ENCODE measurements around the gene SUCLG2. TPM values are rescaled to one million over a fixed set of nuclear protein-coding genes. Genes with fewer than 3 reads are reported as not detected.

The SUCLG2 gene
- total RNA-seq, 1 experiment from 2014 or later, result 53.5 TPM

DNA sequence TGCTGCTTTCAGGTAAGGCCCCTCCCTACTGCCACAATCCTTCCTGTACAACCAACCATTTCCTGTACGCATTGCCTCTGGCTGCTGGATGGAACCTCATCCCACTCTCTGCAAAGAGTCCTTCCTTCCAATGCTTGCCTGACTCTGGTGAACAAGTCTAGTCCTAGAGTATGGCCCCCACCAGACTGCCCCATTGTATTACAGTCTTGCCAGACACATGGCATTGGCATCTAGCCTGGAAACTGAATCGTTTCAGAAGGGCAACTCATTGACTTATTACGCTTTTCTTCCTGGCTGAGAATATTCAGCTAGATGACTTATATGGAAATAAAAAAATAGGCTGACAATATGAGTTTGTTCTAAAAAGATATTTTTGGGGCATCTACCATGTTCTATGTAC is 170.3 kb downstream of the SUCLG2 start:
- Histone ChIP-seq H3K36me3 (ENCODE audit: control insufficient read depth, insufficient read depth, low read length) (no peaks in the 10 kb centered on the region), H3K9me3 (no peaks in the 10 kb centered on the region), H3K4me1 (no peaks in the 10 kb centered on the region), H3K27me3 (replicated peaks; ENCODE audit: control insufficient read depth, insufficient read depth, low read length) (no peaks in the 10 kb centered on the region), H3K4me3 (ENCODE audit: low read depth, low read length) (no peak overlapping the region)
- Mint-ChIP-seq H3K36me3 (ENCODE audit: insufficient read depth, unreplicated experiment) (no peaks in the 10 kb centered on the region), H3K27me3 (ENCODE audit: insufficient read depth, unreplicated experiment) (no peaks in the 10 kb centered on the region), H3K27ac (ENCODE audit: unreplicated experiment) (no peak overlapping the region), H3K4me3 (ENCODE audit: unreplicated experiment) (no peak overlapping the region), H3K4me1 (ENCODE audit: low read depth, unreplicated experiment) (no peaks in the 10 kb centered on the region), H3K9me3 (ENCODE audit: unreplicated experiment) (no peaks in the 10 kb centered on the region)
- no TSS peak for BruUV-seq (replicated peaks)
- no peak for DNase-seq
- POLR2A ChIA-PET, result no interaction called here
- CTCF ChIA-PET, result no interaction called here
- intact Hi-C loops (cut with micrococcal nuclease; ENCODE audit: unreplicated experiment), result no loop called here
- TF ChIP-seq CTCF (IDR thresholded peaks at IDR 0.05; ENCODE audit: insufficient read depth in 1 of 2, low read depth in 1 of 2, low read length in 1 of 2, severe bottlenecking in 1 of 2, unreplicated experiment in 1 of 2), result no peak

GRCh38 chr3:67481126-67481525 is 173.3 kb downstream of the SUCLG2 start:
- no peak for DNase-seq
- Mint-ChIP-seq H3K27me3 (ENCODE audit: insufficient read depth, unreplicated experiment) (no peaks in the 10 kb centered on the region), H3K27ac (ENCODE audit: unreplicated experiment) (no peak overlapping the region), H3K36me3 (ENCODE audit: insufficient read depth, unreplicated experiment) (no peaks in the 10 kb centered on the region), H3K4me1 (ENCODE audit: low read depth, unreplicated experiment) (no peaks in the 10 kb centered on the region), H3K9me3 (ENCODE audit: unreplicated experiment) (no peaks in the 10 kb centered on the region), H3K4me3 (ENCODE audit: unreplicated experiment) (no peak overlapping the region)
- BruUV-seq (replicated peaks), result no TSS peak
- intact Hi-C loops (cut with micrococcal nuclease; ENCODE audit: unreplicated experiment), result no loop called here
- Histone ChIP-seq H3K4me1 (no peaks in the 10 kb centered on the region), H3K27me3 (replicated peaks; ENCODE audit: control insufficient read depth, insufficient read depth, low read length) (no peaks in the 10 kb centered on the region), H3K4me3 (ENCODE audit: low read depth, low read length) (no peak overlapping the region), H3K36me3 (ENCODE audit: control insufficient read depth, insufficient read depth, low read length) (no peaks in the 10 kb centered on the region), H3K9me3 (no peaks in the 10 kb centered on the region)
- TF ChIP-seq CTCF (IDR thresholded peaks at IDR 0.05; ENCODE audit: insufficient read depth in 1 of 2, low read depth in 1 of 2, low read length in 1 of 2, severe bottlenecking in 1 of 2, unreplicated experiment in 1 of 2), result no peak
- CTCF ChIA-PET, result no interaction called here
- POLR2A ChIA-PET, result no interaction called here

DNA sequence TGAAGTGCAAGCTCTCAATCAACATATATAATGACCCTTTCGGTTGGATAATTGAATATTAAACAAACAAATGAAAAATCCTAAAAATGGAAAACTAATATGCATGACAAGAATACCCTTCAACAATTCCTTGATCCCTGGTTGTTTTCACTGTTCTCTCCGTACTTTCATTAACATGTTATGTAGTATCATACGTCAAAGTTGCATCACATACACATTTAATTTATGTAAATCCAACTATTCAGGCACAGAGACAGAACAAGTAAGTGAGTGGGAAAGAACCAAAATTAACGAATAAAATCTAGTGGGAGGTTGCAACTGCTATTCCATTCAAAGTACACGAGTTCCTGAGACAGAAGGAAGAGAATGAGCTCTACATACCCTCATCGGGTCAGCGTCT is 176.0 kb downstream of the SUCLG2 start:
- BruUV-seq (replicated peaks), result no TSS peak
- no peaks in the 10 kb centered on the region for H3K36me3 ChIP-seq (ENCODE audit: control insufficient read depth, insufficient read depth, low read length)
- intact Hi-C loops (cut with micrococcal nuclease; ENCODE audit: unreplicated experiment), result no loop called here
- no peaks in the 10 kb centered on the region for H3K9me3 Mint-ChIP-seq (ENCODE audit: unreplicated experiment)
- no peak overlapping the region for H3K4me3 ChIP-seq (ENCODE audit: low read depth, low read length)
- no peak for TF ChIP-seq CTCF (IDR thresholded peaks at IDR 0.05; ENCODE audit: insufficient read depth in 1 of 2, low read depth in 1 of 2, low read length in 1 of 2, severe bottlenecking in 1 of 2, unreplicated experiment in 1 of 2)
- H3K27ac Mint-ChIP-seq (ENCODE audit: unreplicated experiment), result no peak overlapping the region
- H3K4me3 Mint-ChIP-seq (ENCODE audit: unreplicated experiment), result no peak overlapping the region
- DNase-seq, result no peak
- no peaks in the 10 kb centered on the region for H3K36me3 Mint-ChIP-seq (ENCODE audit: insufficient read depth, unreplicated experiment)
- POLR2A ChIA-PET, result no interaction called here
- H3K27me3 ChIP-seq (replicated peaks; ENCODE audit: control insufficient read depth, insufficient read depth, low read length), result no peaks in the 10 kb centered on the region
- H3K4me1 Mint-ChIP-seq (ENCODE audit: low read depth, unreplicated experiment), result no peaks in the 10 kb centered on the region
- H3K9me3 ChIP-seq, result no peaks in the 10 kb centered on the region
- no peaks in the 10 kb centered on the region for H3K4me1 ChIP-seq
- CTCF ChIA-PET, result no interaction called here
- H3K27me3 Mint-ChIP-seq (ENCODE audit: insufficient read depth, unreplicated experiment), result no peaks in the 10 kb centered on the region

All from Caco-2 (cell line).